ENCODE results near the gene GCAT.

The GCAT gene

GRCh38 chr22:37768273-37768672 is 39.5 kb upstream of the GCAT start:
- TF ChIP-seq CTCF (IDR thresholded peaks at IDR 0.05; ENCODE audit: insufficient read depth, low read length, poor library complexity, severe bottlenecking), result no peak
- no peak for TF ChIP-seq EZH2phosphoT487 (conservative IDR thresholded peaks at IDR 0.05; ENCODE audit: low read length)
- H3K27me3 ChIP-seq (ENCODE audit: low read length), result no peaks in the 10 kb centered on the region
- no peaks in the 10 kb centered on the region for H3K36me3 ChIP-seq (ENCODE audit: low read length)
- H3K9me2 ChIP-seq (replicated peaks; ENCODE audit: insufficient read depth, low read length), result no peaks in the 10 kb centered on the region
- no peak overlapping the region for H3K27ac ChIP-seq (ENCODE audit: low read depth, low read length)
- H3K4me2 ChIP-seq (ENCODE audit: low read depth, low read length, poor library complexity, severe bottlenecking), result no peak overlapping the region
- no peak overlapping the region for H3K4me3 ChIP-seq (ENCODE audit: insufficient read depth, low read length, poor library complexity, severe bottlenecking)
- H3F3A ChIP-seq (ENCODE audit: insufficient read depth), result no peaks in the 10 kb centered on the region
- H2AFZ ChIP-seq (ENCODE audit: low read depth, low read length, severe bottlenecking), result no peak overlapping the region
- no peak overlapping the region for H3K9ac ChIP-seq (ENCODE audit: low read length)
- no peaks in the 10 kb centered on the region for H3K9me3 ChIP-seq (ENCODE audit: insufficient read depth, low read length)
- H3K79me2 ChIP-seq (ENCODE audit: insufficient read depth, low read length), result no peaks in the 10 kb centered on the region
- no peaks in the 10 kb centered on the region for H4K20me1 ChIP-seq (ENCODE audit: low read depth, low read length)

GRCh38 chr22:37769056-37769455 is 38.7 kb upstream of the GCAT start:
- H3K4me2 ChIP-seq (ENCODE audit: low read depth, low read length, poor library complexity, severe bottlenecking), result no peak overlapping the region
- H3K36me3 ChIP-seq (ENCODE audit: low read length), result no peaks in the 10 kb centered on the region
- H3K4me3 ChIP-seq (ENCODE audit: insufficient read depth, low read length, poor library complexity, severe bottlenecking), result no peak overlapping the region
- H2AFZ ChIP-seq (ENCODE audit: low read depth, low read length, severe bottlenecking), result no peak overlapping the region
- TF ChIP-seq CTCF (IDR thresholded peaks at IDR 0.05; ENCODE audit: insufficient read depth, low read length, poor library complexity, severe bottlenecking), result no peak
- TF ChIP-seq EZH2phosphoT487 (conservative IDR thresholded peaks at IDR 0.05; ENCODE audit: low read length), result no peak
- no peaks in the 10 kb centered on the region for H3K79me2 ChIP-seq (ENCODE audit: insufficient read depth, low read length)
- no peak overlapping the region for H3K27ac ChIP-seq (ENCODE audit: low read depth, low read length)
- no peaks in the 10 kb centered on the region for H3K27me3 ChIP-seq (ENCODE audit: low read length)
- H4K20me1 ChIP-seq (ENCODE audit: low read depth, low read length), result no peaks in the 10 kb centered on the region
- H3K9me3 ChIP-seq (ENCODE audit: insufficient read depth, low read length), result no peaks in the 10 kb centered on the region
- no peaks in the 10 kb centered on the region for H3K9me2 ChIP-seq (replicated peaks; ENCODE audit: insufficient read depth, low read length)
- no peak overlapping the region for H3K9ac ChIP-seq (ENCODE audit: low read length)
- H3F3A ChIP-seq (ENCODE audit: insufficient read depth), result no peaks in the 10 kb centered on the region

GRCh38 chr22:37771081-37771480 is 36.7 kb upstream of the GCAT start:
- H3K36me3 ChIP-seq (ENCODE audit: low read length), result no peaks in the 10 kb centered on the region
- no peak overlapping the region for H3K27ac ChIP-seq (ENCODE audit: low read depth, low read length)
- H3K79me2 ChIP-seq (ENCODE audit: insufficient read depth, low read length), result no peaks in the 10 kb centered on the region
- H3K9me2 ChIP-seq (replicated peaks; ENCODE audit: insufficient read depth, low read length), result no peaks in the 10 kb centered on the region
- no peaks in the 10 kb centered on the region for H3K27me3 ChIP-seq (ENCODE audit: low read length)
- H3F3A ChIP-seq (ENCODE audit: insufficient read depth), result no peaks in the 10 kb centered on the region
- no peak overlapping the region for H3K9ac ChIP-seq (ENCODE audit: low read length)
- no peak overlapping the region for H3K4me2 ChIP-seq (ENCODE audit: low read depth, low read length, poor library complexity, severe bottlenecking)
- no peak overlapping the region for H2AFZ ChIP-seq (ENCODE audit: low read depth, low read length, severe bottlenecking)
- no peaks in the 10 kb centered on the region for H3K9me3 ChIP-seq (ENCODE audit: insufficient read depth, low read length)
- no peaks in the 10 kb centered on the region for H4K20me1 ChIP-seq (ENCODE audit: low read depth, low read length)
- H3K4me3 ChIP-seq (ENCODE audit: insufficient read depth, low read length, poor library complexity, severe bottlenecking), result no peak overlapping the region
- TF ChIP-seq CTCF (IDR thresholded peaks at IDR 0.05; ENCODE audit: insufficient read depth, low read length, poor library complexity, severe bottlenecking) (no peak), EZH2phosphoT487 (conservative IDR thresholded peaks at IDR 0.05; ENCODE audit: low read length) (no peak)
